ENCODE data around the gene CPEB3.

DNA sequence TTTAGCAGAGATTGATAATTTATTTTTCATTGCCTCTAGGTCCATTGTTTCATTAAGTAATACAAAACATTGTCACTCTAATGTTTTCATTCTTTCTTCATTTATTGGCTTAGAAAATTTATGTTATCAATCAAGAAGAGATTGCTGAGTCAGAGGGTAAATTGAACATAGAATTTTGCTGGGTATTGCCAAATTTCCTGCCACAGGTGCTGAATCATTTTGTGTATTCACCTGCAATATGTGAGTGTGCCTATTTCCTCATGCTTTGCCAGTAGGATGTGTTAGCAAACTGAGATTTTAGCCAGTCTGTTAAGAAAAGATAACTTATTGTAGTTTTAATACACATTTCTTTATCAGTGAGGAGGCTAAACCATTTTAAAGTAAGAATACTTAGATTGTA is 38.1 kb upstream of the CPEB3 start:
- TF ChIP-seq, protein P1, sequence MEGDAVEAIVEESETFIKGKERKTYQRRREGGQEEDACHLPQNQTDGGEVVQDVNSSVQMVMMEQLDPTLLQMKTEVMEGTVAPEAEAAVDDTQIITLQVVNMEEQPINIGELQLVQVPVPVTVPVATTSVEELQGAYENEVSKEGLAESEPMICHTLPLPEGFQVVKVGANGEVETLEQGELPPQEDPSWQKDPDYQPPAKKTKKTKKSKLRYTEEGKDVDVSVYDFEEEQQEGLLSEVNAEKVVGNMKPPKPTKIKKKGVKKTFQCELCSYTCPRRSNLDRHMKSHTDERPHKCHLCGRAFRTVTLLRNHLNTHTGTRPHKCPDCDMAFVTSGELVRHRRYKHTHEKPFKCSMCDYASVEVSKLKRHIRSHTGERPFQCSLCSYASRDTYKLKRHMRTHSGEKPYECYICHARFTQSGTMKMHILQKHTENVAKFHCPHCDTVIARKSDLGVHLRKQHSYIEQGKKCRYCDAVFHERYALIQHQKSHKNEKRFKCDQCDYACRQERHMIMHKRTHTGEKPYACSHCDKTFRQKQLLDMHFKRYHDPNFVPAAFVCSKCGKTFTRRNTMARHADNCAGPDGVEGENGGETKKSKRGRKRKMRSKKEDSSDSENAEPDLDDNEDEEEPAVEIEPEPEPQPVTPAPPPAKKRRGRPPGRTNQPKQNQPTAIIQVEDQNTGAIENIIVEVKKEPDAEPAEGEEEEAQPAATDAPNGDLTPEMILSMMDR (IDR thresholded peaks at IDR 0.05; ENCODE audit: insufficient read depth, low read length) = no peak
- TF ChIP-seq POLR2AphosphoS5 (IDR thresholded peaks at IDR 0.05; ENCODE audit: low read depth) = no peak
